GM12891 (cell line): ENCODE results near the gene PLA2R1.

Experiments used
- DNase-seq: peaks from one replicate; pipeline ENCODE4 v3.0.0; 2011; ENCODE audit warnings: low spot score; ENCODE audit not compliant: insufficient read length
- FAIRE-seq: peaks from 2 replicates; lab custom pipeline; 2011; peaks lifted over from hg19 to GRCh38; lab: Jason Lieb, UNC
- PAX5 ChIP-seq: IDR thresholded peaks from 2 replicates; pipeline ENCODE4 v1.6.1; 2011; ENCODE audit warnings: low read length, moderate library complexity, mild to moderate bottlenecking; ENCODE audit not compliant: insufficient read depth, severe bottlenecking
- POLR2A ChIP-seq: IDR thresholded peaks from 2 replicates; pipeline ENCODE4 v1.6.1; 2011; ENCODE audit warnings: low read depth, low read length, control low read depth
- POLR2AphosphoS5 ChIP-seq: IDR thresholded peaks from 2 replicates; pipeline ENCODE4 v1.6.1; 2011; ENCODE audit warnings: low read depth, low read length, control low read depth
- POU2F2 ChIP-seq: IDR thresholded peaks from 2 replicates; pipeline ENCODE4 v1.6.1; 2011; ENCODE audit warnings: low read depth, mild to moderate bottlenecking, control low read depth, low read length, moderate library complexity
- SPI1 ChIP-seq: IDR thresholded peaks from 2 replicates; pipeline ENCODE4 v1.6.1; 2011; ENCODE audit warnings: low read depth, low read length, control low read depth
- TAF1 ChIP-seq: IDR thresholded peaks from 2 replicates; pipeline ENCODE4 v1.6.1; 2011; ENCODE audit warnings: low read depth, low read length, control low read depth

The PLA2R1 gene

GRCh38 chr2:159922563-159922962, 139.9 kb downstream of the PLA2R1 start:
- FAIRE-seq (peak; percentile 85), DNase-seq (no peak)
- peak; percentile 63; the same call in 1 of the 2 replicates for TF ChIP-seq POU2F2
- TF ChIP-seq SPI1 = no peak

DNA sequence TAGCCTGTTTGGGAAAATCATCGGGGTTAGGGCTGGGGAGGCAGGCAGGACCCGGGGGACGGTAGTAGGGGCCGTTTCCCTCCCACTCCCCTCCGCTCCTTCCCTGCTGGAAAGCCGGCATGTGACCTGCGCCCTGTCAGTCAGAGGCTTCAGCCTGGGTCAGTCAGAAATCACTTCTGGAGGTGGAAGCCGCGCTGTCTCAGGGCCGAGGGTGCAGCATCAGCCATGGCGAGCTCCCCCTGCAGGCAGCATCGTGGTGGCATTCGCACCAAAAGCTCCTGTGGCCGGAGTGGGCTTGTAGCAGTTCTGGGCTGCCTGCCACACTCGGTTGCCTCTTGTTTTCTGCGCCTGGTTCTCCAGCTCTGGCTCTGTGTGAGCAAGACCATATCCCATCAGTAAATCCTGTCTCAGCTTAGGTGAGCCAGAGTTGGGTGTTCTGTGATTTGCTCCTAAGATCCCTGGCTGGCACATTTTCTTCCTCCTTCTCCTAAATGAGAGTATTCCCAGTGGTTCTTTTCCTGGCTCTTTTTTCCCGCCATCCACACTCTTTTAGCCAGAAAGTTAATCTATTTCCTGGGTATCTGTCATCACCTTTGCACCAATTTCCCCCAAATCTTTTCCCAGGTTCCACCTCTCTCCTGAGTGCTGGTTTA, 140.5 kb downstream of the PLA2R1 start:
- DNase-seq = peak; percentile 55
- FAIRE-seq = peak; percentile 93

GRCh38 chr2:159916511-159916910, 145.9 kb downstream of the PLA2R1 start:
- DNase-seq (no peak), FAIRE-seq (no peak)
- no peak for TF ChIP-seq POLR2A
- TF ChIP-seq PAX5 = no peak
- no peak for TF ChIP-seq SPI1
- no peak for TF ChIP-seq POLR2AphosphoS5
- no peak for TF ChIP-seq POU2F2

More for the DNA sequence above, 140.5 kb downstream of the PLA2R1 start:
- no peak for TF ChIP-seq POLR2AphosphoS5
- peak; percentile 39; the same call in 1 of the 2 replicates for TF ChIP-seq POLR2A
- peak; percentile 52; the same call in 1 of the 2 replicates for TF ChIP-seq POU2F2
- TF ChIP-seq PAX5 = peak; percentile 55
- no peak for TF ChIP-seq SPI1
- TF ChIP-seq TAF1 = 0 out of 2 replicates have a peak, but pooled peaks have one; percentile 28

DNA sequence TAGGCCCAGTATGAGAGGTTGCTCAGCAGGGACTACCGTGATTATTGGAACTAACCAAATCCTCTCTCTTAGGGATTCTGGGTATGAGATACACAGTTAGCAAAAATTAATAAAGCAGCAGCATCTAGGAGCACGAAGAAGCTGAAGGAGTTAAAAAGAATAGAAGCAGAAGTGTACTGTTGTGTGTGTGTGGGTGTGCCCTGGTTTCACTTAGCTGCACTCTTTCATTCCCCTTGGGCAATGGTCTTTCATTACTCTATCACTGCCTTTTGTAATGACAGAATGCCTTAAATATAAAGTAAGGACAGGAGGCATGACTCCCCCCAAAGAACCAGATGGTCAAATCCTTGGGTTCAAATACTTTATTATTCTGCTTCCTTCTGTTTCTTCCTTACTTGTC, 148.5 kb downstream of the PLA2R1 start:
- DNase-seq = no peak
- FAIRE-seq = peak; percentile 35
- no peak for TF ChIP-seq POLR2AphosphoS5
- TF ChIP-seq POU2F2 = no peak
- TF ChIP-seq POLR2A = no peak
- TF ChIP-seq TAF1 = no peak
- TF ChIP-seq SPI1 = no peak
- no peak for TF ChIP-seq PAX5

GRCh38 chr2:159912580-159912979, 149.8 kb downstream of the PLA2R1 start:
- TF ChIP-seq PAX5 (no peak), POLR2A (no peak), POLR2AphosphoS5 (no peak), TAF1 (no peak), POU2F2 (no peak), SPI1 (no peak)
- FAIRE-seq (no peak), DNase-seq (no peak)

- TF ChIP-seq TAF1 (no peak), SPI1 (no peak), POLR2AphosphoS5 (no peak), PAX5 (no peak), POLR2A (no peak), POU2F2 (no peak)
- FAIRE-seq = no peak
- no peak for DNase-seq
Observed at GRCh38 chr2:159910951-159911350, 151.5 kb downstream of the PLA2R1 start.

GRCh38 chr2:159908623-159909022, 153.8 kb downstream of the PLA2R1 start:
- TF ChIP-seq POLR2A = no peak
- TF ChIP-seq SPI1 = no peak
- no peak for TF ChIP-seq TAF1
- TF ChIP-seq PAX5 = no peak
- TF ChIP-seq POU2F2 = no peak
- no peak for TF ChIP-seq POLR2AphosphoS5
- no peak for DNase-seq
- FAIRE-seq = no peak

DNA sequence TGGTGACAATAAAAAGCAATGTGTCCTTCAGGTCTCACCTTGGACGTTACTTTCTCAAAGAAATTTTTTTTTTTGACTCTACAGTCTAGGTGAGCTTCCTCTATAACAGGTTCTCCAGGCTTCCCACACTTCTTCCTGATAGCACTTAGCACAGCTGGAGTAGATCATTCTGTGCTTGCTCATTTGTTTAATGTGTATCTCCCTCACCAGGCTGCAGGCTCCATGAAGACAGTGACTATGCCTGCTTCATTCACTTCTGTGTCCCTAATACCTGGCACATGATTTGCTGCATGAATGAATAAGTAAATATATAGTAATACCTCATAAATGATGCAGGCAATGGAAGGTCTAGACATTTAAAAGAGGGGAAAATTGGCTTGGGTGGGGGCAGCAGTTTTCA, 154.5 kb downstream of the PLA2R1 start:
- DNase-seq = no peak
- no peak for FAIRE-seq

DNA sequence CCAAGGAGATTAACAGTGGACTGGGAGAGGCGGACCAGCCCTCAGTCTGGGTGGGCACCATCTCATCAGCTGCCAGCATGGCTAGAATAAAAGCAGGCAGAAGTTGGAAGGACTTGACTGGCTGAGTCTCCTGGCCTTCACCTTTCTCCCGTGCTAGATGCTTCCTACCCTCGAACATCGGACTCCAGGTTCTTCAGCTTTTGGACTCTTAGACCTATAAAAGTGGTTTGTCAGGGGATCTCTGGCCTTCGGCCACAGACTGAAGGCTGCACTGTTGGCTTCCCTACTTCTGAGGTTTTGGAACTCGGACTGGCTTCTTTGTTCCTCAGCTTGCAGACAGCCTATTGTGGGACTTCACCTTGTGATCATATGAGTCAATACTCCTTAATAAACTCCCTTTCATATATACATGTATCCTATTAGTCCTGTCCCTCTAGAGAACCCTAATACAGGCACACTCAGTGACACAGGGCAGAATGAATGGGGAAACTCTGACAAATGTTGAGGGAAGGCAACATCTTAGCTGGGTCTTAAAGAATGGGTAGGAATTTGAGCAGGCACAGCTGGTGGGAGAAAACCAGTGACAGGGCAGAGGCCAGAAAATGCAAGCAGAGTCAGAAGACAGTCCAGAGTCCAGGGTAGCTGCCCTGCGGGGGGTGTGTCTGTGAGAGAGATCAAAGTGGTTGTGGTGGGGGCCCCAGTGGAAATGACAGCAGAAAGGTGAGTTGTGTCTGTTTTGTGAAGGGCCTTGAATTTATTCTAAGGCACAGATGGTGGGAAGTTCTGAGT, 156.3 kb downstream of the PLA2R1 start:
- DNase-seq = no peak
- no peak for TF ChIP-seq POLR2A
- no peak for TF ChIP-seq POU2F2
- no peak for TF ChIP-seq SPI1
- TF ChIP-seq POLR2AphosphoS5 = no peak
- TF ChIP-seq PAX5 = no peak
- no peak for TF ChIP-seq TAF1
- no peak for FAIRE-seq

More for the DNA sequence above, 154.5 kb downstream of the PLA2R1 start:
- TF ChIP-seq POU2F2 (no peak), TAF1 (no peak), PAX5 (no peak), SPI1 (no peak), POLR2AphosphoS5 (no peak), POLR2A (no peak)

DNA sequence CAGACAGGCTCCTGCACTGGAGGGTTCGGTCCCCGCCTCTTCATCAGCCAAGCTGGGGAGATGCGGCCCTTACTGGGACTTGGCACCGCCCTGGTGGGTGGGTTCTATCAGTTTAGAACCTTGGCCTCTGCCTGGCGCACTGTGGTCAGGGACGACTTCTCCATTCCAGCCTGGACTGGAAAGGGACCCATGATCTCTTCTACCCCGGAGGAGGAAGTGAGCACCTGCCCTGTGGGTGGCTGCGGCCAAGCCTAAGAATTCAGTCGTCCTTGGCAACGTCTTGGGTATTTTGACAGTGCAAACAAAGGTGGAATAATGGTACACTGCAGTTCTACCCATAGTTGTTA, 157.5 kb downstream of the PLA2R1 start:
- FAIRE-seq (no peak), DNase-seq (peak; percentile 42)
- TF ChIP-seq POLR2A (no peak), POU2F2 (peak; percentile 45; the same call in 1 of the 2 replicates), POLR2AphosphoS5 (no peak), SPI1 (peak; percentile 94), PAX5 (no peak), TAF1 (peak; percentile 57; the same call in 1 of the 2 replicates)
